22Rv1 (cell line): ENCODE results near the gene MT1B.

Source experiments
- H3K27ac ChIP-seq: fragments of 450-650 bp; 2 replicates; pipeline ENCODE4 v1.5.1; 2017
- CTCF ChIP-seq: fragments of 450-650 bp; IDR thresholded peaks from 2 replicates; pipeline ENCODE4 v1.5.1; 2017; ENCODE audit warnings: mild to moderate bottlenecking
- ZFX ChIP-seq: fragments of 450-650 bp; IDR thresholded peaks from 2 replicates; pipeline ENCODE4 v1.6.1; 2017; ENCODE audit warnings: antibody characterized with exemption, borderline replicate concordance

MT1B gene

GRCh38 chr16:56643080-56643778, 8.5 kb upstream of the MT1B start:
- H3K27ac ChIP-seq = no peak overlapping the region
- TF ChIP-seq CTCF (peak; percentile 80), ZFX (no peak)

GRCh38 chr16:56643833-56644232, 7.9 kb upstream of the MT1B start:
- no peak for TF ChIP-seq ZFX
- TF ChIP-seq CTCF = peak; percentile 36; the same call in 1 of the 2 replicates
- H3K27ac ChIP-seq = no peak overlapping the region

GRCh38 chr16:56645311-56645710, 6.4 kb upstream of the MT1B start:
- no peak for TF ChIP-seq ZFX
- no peak for TF ChIP-seq CTCF
- no peak overlapping the region for H3K27ac ChIP-seq

- TF ChIP-seq ZFX (no peak), CTCF (no peak)
- no peak overlapping the region for H3K27ac ChIP-seq
These were observed 5.8 kb upstream of the MT1B start for GRCh38 chr16:56645838-56646237.

GRCh38 chr16:56647641-56648431, 3.9 kb upstream of the MT1B start:
- TF ChIP-seq CTCF = no peak
- no peak for TF ChIP-seq ZFX
- no peak overlapping the region for H3K27ac ChIP-seq

GRCh38 chr16:56649271-56649670, 2.4 kb upstream of the MT1B start:
- TF ChIP-seq ZFX = no peak
- no peak for TF ChIP-seq CTCF
- H3K27ac ChIP-seq = no peak overlapping the region

- no peak overlapping the region for H3K27ac ChIP-seq
- TF ChIP-seq ZFX (no peak), CTCF (no peak)
These were observed 1.9 kb upstream of the MT1B start for GRCh38 chr16:56649820-56650219.
